ENCODE measurements around the gene AHRR.
A peak's percentile ranks its signal among the peaks of the same experiment; 100 is the strongest.

The AHRR gene

DNA sequence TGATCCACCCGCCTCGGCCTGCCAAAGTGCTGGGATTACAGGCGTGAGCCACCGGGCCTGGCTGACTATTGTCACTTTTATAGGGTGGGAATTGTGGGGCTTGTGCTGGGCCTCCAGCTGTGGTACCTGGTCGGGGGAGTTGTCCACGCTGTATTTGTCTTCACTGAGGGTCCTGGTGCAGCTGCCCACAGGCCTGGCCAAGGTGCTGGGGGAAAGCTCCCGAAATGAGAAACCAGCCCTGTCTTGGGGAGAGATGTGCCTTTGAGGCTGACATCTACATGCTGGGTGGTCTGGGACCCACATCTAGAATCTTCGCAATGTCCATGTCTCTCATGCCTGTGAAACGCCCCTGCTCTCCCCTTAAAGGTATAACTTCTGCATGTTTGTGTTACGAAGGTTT is 124.1 kb downstream of the AHRR start:
- peak; percentile 46 for DNase-seq

DNA sequence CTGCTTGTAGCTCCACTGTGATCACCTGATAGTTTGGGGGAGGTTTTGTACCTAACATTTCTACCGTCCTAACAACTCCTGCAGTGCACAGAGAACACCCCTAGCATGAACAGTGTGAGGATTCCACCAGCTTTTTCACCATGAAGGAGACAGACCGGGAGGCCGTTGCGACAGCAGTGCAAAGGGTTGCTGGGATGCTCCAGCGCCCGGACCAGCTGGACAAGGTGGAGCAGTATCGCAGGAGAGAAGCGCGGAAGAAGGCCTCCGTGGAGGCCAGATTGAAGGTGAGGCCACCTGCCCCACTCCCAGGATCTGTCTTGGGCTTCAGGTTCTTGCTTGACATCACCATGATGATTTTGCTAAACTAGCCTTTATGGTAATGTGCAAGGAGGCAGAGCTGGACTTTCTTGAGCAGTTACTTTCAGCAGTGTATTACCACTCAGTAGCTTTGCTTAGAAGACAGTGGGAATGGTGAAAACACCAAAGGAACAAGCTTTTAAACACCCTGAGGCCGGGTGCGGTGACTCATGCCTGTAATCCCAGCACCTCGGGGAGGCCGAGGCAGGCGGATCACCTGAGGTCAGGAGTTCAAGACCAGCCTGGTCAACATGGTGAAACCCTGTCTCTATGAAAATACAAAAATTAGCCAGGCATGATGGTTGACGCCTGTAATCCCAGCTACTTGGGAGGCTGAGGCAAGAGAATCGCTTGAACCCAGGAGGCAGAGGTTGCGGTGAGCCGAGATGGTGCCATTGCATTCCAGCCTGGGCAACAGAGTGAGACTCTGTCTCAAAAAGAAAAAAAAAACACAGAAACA is 124.8 kb downstream of the AHRR start:
- DNase-seq, result peak; percentile 33

DNA sequence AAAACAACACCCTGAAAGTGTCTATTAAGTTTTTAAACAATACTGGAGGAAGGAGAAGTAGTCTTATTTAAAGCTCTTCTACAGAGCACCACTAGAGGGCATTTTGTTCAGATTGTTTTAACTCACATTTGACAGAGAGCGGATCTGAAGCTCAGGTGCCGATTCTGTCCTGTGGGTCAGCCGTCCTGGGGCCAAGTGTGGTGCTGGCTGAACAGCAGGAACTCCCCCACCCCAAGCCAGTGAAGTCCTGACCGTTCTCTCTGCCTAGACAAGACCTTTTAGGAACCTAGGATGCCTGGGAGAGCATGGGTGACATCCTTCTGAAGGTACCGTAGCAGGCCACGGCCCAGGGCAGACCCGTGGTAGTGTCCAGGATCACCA is 125.4 kb downstream of the AHRR start:
- peak; percentile 61 for DNase-seq

DNA sequence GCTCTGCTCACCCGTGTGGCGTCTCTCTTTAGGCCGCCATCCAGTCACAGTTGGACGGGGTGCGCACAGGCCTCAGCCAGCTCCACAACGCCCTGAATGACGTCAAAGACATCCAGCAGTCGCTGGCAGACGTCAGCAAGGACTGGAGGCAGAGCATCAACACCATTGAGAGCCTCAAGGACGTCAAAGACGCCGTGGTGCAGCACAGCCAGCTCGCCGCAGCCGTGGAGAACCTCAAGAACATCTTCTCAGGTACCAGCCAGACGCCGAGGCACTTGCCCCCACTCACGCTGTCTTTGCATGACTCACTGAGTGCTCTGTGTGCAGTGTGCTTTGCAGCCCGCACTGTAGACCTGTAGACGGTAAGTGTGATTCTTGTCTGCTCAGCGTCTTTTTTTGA is 126.0 kb downstream of the AHRR start:
- peak; percentile 47 for DNase-seq

DNA sequence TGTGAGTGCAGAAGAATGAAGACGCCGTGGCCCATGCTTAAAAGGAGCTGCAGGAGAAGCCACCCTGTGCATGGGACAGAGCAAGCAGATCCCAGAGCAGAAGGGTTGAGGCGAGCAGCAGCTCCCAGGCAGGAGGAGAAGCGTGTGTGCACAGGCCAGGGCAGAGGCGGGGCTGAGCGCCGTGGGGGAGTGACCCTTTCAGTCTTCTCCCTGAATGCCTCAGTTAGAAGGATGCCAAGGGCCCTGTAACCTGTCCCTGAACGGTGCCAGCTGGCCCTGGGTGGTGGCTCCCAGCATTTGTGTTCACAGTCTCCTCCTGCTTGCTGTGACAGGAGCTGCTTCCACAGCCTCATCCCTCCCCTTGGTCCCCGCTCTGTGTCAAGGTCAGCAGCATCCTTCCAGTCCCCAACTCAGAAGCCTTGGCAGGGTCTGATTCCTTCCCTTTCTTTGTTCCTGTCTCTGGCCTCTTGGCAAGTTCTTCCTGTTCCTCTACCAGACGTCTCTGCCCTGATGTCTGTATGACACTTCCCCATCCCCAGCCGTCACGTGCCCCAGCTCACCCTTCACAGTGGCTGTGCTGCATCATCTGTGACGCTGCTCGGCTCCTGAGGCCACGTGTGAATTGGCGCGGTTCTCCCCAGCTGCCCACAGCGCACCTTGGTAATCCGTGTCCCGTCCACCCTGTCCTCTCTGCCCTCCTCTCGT is 126.7 kb downstream of the AHRR start:
- peak; percentile 54 for DNase-seq

DNA sequence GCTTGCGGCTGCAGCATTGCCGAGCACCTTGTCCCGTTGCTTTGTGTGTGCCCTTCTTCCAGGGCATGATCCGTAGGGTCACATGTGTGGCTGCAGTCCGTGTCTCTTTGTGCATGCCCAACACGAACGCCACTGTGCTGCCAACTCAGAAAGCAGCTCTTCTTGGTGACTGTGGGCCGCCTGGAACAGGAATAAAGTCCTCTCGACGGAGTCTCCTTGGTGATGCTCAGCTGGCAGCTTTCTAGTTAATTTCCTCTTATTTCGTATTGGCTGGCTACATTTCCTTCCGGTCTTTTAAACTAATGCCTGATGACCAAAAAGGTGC is 127.2 kb downstream of the AHRR start:
- no peak for DNase-seq

DNA sequence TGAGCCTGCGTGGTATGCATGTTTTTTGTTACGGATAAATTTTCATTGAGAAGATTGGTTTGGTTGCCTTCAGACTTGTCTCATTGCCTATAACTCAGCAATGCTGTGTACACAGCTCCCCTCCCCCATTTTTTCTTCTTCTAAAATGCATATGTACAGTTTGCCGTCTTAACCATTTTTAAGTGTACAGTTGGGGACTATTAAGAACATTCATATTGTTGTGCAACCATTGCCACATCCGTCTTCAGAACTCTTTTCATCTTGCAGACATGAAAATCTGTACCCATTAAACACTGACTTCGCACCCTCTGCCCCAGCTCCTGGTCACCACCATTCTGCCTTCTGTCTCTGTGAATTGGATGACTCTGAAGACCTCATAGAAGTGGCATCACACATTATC is 127.6 kb downstream of the AHRR start:
- peak; percentile 33 for DNase-seq

DNA sequence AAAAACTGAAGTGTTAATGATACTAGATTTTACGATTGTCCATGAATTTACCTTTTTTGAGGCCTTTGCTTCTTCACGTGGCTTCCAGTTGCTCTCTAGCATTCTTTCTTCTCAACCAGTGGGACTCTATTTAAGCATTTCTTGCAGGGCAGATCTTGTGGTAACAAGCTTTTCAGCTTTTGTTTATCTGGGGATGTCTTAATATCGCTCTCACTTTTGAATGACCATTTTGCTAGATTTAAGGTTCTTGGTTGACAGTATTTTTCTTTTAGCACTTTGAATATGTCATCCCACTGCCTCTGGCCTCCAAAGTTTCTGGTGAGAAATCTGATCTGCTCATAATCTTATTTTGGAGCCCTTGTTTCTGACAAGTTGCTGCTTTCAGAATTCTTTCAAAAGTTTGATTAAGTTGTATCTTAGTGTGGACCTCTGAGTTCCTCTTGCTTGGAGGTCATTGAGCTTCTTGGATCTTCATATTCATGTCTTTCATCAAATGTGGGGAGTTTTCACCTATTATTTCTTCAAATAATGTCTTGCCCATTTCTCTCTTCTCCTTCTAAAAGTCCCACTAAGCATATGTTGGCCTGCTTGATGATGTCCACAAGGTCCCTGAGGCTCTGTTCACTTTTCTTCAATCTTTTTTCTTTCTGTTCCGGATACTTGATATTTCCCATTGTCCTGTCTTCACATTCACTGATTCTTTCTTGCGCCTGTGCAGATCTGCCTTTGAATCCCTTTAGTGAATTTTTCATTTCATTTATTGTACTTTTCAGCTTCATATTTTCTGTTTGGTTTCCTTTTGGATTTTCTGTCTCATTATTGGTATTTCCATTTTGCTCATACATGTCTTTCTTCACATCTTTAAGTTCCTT is 130.3 kb downstream of the AHRR start:
- DNase-seq, result no peak

DNA sequence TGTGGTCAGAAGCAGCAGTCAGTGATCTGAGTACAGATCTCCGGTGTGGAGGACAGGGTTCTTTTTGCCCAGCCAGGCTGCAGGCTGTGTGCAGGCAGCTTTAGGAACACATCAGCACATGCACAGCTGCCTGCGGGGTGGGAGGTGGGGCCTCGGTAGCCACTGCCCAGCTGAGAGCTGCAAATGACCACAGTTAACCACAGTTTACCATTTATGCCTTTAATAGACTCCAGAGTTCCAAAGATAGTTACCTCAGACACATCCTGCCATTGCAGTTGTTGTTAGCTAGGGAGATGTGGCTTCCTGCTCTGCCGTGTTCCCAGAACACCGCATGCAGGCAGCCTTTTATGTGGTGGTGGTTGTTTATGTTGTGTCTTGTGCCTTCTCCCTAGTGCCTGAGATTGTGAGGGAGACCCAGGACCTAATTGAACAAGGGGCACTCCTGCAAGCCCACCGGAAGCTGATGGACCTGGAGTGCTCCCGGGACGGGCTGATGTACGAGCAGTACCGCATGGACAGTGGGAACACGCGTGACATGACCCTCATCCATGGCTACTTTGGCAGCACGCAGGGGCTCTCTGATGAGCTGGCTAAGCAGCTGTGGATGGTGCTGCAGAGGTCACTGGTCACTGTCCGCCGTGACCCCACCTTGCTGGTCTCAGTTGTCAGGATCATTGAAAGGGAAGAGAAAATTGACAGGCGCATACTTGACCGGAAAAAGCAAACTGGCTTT is 131.6 kb downstream of the AHRR start:
- peak; percentile 56 for DNase-seq

DNA sequence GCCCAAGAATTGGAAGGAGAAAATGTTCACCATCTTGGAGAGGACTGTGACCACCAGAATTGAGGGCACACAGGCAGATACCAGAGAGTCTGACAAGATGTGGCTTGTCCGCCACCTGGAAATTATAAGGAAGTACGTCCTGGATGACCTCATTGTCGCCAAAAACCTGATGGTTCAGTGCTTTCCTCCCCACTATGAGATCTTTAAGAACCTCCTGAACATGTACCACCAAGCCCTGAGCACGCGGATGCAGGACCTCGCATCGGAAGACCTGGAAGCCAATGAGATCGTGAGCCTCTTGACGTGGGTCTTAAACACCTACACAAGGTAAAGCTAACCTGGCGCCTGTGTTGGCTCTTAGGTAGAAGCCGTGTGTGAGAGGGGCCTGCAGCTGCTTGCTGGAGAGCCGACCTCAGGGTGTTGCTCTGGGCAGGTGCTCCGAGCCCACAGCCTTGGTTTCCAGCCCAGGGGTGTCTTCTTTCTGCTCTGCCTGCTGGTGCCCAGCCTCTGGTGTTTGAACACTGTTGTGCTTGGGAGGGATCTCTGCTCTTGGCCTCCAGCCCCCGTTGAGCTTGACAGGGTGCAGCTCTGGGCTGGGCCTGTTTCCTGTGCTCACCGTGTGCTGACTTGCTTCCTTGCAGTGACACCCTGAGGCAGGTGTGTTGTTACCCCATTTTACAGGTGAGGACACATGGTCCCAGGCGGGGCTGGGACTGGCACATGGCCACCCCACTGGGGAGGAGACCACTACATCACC is 132.4 kb downstream of the AHRR start:
- DNase-seq, result peak; percentile 56

DNA sequence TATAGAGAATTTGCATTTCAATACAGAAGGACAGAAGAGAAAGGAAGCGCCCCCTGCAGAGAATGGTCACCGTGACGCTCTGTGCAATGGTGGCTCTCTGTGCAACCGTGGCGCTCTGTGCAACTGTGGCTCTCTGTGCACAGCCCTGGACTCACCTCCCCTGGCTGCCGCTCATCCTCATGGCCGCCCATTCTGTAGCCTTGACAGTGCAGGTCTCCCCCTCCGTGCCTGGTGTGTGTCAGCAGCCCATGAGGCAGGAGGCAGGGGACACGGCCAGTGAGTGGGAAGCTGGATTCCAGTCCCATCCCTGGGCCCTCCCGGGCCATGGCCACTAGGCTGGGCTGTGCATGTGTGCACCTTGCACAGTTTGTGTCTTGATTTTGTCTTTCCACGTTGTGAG is 133.4 kb downstream of the AHRR start:
- DNase-seq, result peak; percentile 56

DNA sequence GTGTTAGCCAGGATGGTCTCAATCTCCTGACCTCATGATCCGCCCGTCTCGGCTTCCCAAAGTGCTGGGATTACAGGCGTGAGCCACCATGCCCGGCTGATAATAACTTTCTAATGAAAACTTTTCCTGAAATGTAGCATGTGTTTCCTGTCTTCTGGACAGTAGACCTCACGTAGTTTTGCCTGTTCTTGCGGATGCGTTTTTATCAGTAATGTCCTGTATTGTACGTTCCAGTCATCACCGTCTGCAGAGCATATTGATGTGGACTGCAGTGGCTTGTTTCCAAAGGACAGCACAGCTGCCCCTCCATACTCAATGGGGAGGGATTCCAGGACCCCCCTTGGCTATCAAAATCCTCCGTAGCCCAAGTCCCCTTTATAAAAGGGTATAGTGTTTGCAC is 134.3 kb downstream of the AHRR start:
- DNase-seq, result no peak

DNA sequence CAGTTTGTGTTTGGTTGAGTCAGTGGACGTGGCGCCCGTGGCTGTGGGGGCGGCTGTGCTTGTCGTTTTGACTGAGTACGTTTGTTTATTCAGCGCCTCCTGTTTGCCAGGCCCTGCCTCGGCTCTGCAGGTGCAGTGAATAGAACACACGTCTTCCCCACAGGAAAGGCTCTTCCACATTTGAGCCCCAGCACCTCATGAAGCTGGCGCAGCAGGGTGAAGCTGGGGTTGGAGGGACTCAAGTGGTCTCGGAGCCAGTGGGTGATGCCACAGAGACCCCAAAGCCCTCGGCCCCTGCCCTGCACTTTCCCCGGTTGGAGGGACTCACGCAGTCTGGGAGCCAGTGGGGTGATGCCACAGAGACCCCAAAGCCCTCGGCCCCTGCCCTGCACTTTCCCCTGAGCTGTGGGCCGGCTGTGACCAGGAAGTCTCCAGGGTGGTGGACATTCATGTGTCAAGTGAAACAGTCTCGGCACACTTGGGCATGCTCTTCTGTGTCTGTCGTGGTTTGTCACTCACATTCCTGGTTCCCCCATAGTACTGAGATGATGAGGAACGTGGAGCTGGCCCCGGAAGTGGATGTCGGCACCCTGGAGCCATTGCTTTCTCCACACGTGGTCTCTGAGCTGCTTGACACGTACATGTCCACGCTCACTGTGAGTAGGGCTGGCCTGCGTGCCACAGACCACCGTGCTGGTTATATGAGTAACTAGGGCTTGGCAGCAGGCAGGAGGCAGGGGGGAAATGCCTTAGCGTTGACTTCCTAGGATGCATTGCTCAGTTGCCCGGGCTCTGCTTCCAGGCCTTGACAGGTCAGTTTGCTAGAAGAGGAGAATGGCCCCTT is 135.1 kb downstream of the AHRR start:
- DNase-seq, result peak; percentile 42

DNA sequence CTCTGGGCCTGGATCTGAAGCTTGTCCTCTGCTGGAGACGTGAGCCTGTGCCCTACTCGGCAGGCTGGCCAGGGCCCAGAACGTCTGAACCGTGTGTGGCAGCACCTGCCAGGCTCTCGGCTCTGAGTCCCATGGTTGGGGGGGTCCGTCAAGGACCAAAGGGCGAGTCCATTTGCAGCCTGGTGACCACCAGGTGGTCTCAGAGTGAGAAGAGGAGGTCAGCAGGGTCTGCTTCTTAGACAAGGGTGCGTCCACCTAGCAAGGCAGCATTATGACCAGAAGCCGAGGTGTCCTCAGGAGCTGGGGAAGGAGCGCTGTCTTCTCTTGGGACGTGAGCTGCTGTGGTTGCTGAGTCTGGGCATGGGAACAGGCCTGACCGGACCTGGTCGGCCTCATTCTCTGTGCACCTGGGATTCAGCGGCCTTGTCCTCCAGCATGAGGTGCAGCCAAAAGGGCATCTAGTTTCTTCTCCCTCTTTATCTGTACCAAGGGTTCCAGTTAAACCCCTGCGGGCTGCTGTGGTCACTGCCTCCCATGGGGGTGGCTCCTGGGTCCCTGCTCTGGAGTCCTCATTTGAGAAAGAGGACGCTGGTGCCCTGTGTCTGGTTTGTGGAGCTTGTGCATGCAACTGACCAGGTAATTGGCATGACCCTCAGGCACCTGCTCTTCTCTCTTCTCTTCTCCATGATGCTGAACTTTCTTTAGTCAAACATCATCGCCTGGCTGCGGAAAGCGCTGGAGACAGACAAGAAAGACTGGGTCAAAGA is 135.9 kb downstream of the AHRR start:
- peak; percentile 58 for DNase-seq

DNA sequence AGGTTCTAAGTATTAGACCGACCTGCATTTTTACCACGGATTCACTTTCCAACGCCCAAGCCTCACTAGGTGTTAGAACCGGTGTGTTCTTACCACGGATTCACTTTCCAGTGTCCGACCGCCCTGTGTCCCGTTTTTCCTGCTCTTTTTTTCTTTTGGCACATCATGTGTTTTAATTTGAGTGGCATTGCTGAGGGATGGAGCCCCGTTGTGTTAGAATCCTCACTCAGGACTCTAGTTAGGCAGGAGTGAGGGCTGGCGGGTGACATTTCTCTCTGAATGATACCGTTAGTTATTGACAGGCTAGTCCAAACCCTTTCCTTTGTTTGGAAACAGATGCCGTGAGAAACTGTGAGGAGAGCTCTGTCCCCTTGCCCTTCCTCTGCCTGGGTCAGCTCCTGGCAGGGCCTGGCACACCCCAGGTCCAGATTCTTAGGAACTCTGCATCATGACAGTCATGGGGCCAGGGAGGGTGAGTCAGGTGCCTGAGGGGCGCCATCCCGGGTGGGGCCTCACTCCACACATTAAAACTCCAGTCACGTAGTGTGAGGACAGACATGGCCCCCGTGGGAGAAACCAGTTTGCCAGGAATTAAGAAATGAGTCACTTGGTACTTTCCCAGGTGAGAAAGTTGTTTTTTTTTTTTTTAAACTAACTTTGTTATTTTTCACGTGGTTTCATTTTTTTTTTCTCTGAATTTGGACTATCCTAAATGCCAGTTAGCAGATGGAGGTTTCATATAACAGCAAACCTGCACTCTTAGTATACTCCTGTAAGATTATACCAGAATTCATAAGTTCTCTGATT is 137.2 kb downstream of the AHRR start:
- DNase-seq, result peak; percentile 88

DNA sequence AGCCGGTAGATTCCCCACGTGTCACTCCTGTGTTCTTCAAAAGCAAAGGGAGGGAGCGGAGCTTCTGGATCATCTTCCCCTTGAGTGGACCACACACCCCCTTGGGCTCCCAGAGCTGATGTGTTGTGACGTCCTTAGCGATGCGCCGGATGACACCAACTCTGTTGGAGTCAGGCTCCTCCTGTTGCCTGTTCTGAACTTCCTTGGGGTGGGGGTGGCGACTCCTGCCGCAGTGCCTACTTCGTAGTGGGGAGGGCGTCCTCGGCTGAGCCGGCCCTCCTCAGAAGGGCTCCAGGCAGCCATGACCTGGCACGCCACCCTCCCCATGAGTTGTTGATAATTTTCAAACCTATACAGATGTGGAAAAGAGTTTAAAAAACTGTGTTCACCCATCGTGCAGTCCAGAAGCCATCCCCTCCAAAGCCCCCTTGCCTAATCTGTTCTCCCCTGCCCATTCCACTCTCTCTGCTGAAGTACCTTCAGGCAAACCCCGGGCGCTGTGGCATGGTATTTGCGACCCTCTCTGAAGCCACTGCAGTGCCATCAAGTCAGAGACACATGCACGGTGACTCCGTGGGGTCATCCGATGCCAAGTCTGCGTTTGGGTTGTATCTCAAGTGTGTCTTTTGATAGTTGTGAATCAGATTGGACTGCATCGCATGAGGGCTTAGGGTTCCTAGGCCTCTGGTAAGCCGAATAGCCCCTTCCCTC is 138.2 kb downstream of the AHRR start:
- DNase-seq, result peak; percentile 58

DNA sequence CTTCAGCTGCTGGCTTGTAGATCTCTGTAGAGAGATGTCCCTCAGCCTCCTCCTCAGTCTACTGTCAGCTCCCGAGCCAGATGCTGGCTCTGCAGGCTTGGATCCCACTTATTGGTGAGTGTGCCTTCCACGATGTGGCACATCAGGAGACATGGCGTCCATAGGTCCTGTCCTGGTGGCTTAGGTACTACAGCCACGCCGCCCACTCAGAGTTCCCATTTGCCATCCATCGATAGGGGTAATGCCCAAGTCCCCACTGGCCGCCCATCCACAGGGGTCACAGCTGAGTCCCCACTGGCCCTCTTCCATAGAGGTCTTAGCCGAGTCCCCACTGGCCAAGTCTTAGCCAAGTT is 138.7 kb downstream of the AHRR start:
- DNase-seq, result peak; percentile 53

DNA sequence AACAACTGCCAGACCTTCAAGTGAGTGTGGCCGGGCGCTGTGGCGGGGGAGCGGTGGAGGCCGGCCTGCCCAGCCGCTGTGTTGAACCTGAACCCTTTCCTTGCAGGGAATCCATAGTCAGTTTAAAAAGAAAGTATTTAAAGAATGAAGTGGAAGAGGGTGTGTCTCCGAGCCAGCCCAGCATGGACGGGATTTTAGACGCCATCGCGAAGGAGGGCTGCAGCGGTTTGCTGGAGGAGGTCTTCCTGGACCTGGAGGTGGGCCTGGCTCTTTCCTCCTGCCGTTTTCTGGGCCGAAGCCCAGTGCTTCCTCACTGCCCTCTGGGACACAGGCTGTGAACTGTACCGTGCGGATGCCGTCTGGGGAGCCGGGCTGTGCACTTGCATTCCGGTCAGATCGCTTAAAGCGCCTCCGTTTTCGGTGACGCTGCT is 140.6 kb downstream of the AHRR start:
- peak; percentile 58 for DNase-seq

DNA sequence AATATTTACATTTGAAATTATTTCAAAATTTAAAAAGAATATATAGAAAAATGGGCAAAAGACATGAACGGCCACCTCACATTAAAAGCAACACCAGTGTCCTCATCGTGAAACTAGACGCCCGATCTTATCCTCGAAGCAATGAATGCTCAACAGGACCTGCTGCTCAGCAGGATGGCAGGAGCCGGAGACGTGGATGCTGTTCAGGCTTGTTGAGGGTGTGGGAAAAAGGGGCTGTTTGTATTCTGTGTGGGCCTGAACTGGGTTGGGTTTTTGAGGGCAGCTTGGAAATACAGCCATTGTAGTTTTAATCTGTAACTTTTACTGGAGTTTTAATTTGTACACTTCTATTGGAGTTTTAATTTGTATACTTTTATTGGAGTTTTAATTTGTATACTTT is 141.8 kb downstream of the AHRR start:
- peak; percentile 57 for DNase-seq

Data from activated effector memory CD4-positive, alpha-beta T cell treated with anti-CD3 and anti-CD28 coated beads, Interleukin-2, amount 50 U/mL, for 16 hours (primary cell).